Right lobe of liver (tissue), 4 donors: ENCODE results near the gene RNF215.

Experiments used
- CTCF ChIP-seq, 4 donors: fragments of 200-600 bp in 3 of 4; fragments of 450-650 bp in 1 of 4; IDR thresholded peaks; one replicate each; pipeline versions ENCODE4 v1.5.1 to v1.8.0; 2016 to 2022; ENCODE audit warnings: antibody characterized with exemption in 4 of 4, mild to moderate bottlenecking in 2 of 4
- POLR2A ChIP-seq: fragments of 450-650 bp; IDR thresholded peaks from one replicate; pipeline ENCODE4 v1.6.1; 2017; ENCODE audit warnings: antibody characterized with exemption, mild to moderate bottlenecking
- donor health status: DM: no; HTN: no; CAD: no.
- donor health status: DM: no; HTN: no; CAD: no.
- donor health status: DM: no; HTN: yes; CAD: no.

- TF ChIP-seq CTCF (IDR thresholded peaks at IDR 0.05) (no peak), POLR2A (no peak)
These were observed 54.1 kb downstream of the RNF215 start for GRCh38 chr22:30332994-30333706.
